ENCODE data around the gene WNT4. TPM values are rescaled to one million over a fixed set of nuclear protein-coding genes. Genes with fewer than 3 reads are reported as not detected.

WNT4 gene
- total and polyA plus RNA-seq, 2 of the 8 experiments (the other 6 are each of a cell fraction or from before 2014, with no cell fraction given): 1.3 to 6.6 TPM

GRCh38 chr1:22188436-22188835 is 45.5 kb upstream of the WNT4 start:
- H3K4me1 ChIP-seq (replicated peaks in 1 of 4; ENCODE audit: control insufficient read depth in 3 of 4, insufficient read depth in 4 of 4, low read length in 3 of 4): peaks cover 0 to 2% (median 0%) of the 10 kb centered on the region in 4 experiments; a peak in 1 of 7 replicates
- FAIRE-seq: no peak
- H2BK12ac ChIP-seq (ENCODE audit: low read depth, low read length): no peak overlapping the region
- no peak overlapping the region for H2AFZ ChIP-seq (ENCODE audit: low read length)
- H3K79me2 ChIP-seq (ENCODE audit: control insufficient read depth in 1 of 2, insufficient read depth in 2 of 2, low read length in 2 of 2): no peaks in the 10 kb centered on the region
- no peaks in the 10 kb centered on the region for H3K79me1 ChIP-seq (ENCODE audit: low read depth, low read length)
- no peak overlapping the region for H2BK20ac ChIP-seq (ENCODE audit: low read length)
- no peak overlapping the region for H3K4ac ChIP-seq (replicated peaks; ENCODE audit: insufficient read length, low read depth, low read length)
- no peak overlapping the region for H4K5ac ChIP-seq (ENCODE audit: insufficient read length, low read depth, low read length)
- no peaks in the 10 kb centered on the region for H4K20me1 ChIP-seq (replicated peaks in 1 of 2; ENCODE audit: control insufficient read depth in 1 of 2, insufficient read depth in 2 of 2, low read length in 2 of 2)
- H3K9ac ChIP-seq (replicated peaks in 1 of 4; ENCODE audit: extremely low read depth in 1 of 4, low read depth in 3 of 4, low read length in 3 of 4): no peak overlapping the region
- H2AK5ac ChIP-seq (ENCODE audit: low read depth, low read length): no peak overlapping the region
- H4K91ac ChIP-seq (replicated peaks; ENCODE audit: insufficient read length, low read length): no peak overlapping the region
- H3K36me3 ChIP-seq (ENCODE audit: control insufficient read depth in 2 of 4, insufficient read depth in 4 of 4, low read length in 3 of 4): no peaks in the 10 kb centered on the region
- no peaks in the 10 kb centered on the region for H3K27me3 ChIP-seq (replicated peaks in 1 of 4; ENCODE audit: control insufficient read depth in 3 of 4, extremely low read depth in 1 of 4, insufficient read depth in 3 of 4, low read length in 3 of 4)
- no peak for TF ChIP-seq BRCA1 (IDR thresholded peaks at IDR 0.05; ENCODE audit: low read depth, low read length)
- no peak for TF ChIP-seq YY1 (IDR thresholded peaks at IDR 0.05; ENCODE audit: low read depth, low read length)
- no peak for TF ChIP-seq SP1 (IDR thresholded peaks at IDR 0.05; ENCODE audit: low read depth, low read length)
- TF ChIP-seq PHF8 (conservative IDR thresholded peaks at IDR 0.05; ENCODE audit: low read depth, low read length): no peak
- TF ChIP-seq NANOG (IDR thresholded peaks at IDR 0.05; ENCODE audit: insufficient read depth, low read depth, low read length, poor library complexity, severe bottlenecking): no peak
- no peak for TF ChIP-seq CBX8 (IDR thresholded peaks at IDR 0.05; ENCODE audit: borderline replicate concordance, low read depth, low read length)
- TF ChIP-seq RNF2 (IDR thresholded peaks at IDR 0.05; ENCODE audit: borderline replicate concordance, low read depth, low read length, missing control alignments, poor library complexity, severe bottlenecking): no peak
- TF ChIP-seq TBP (IDR thresholded peaks at IDR 0.05; ENCODE audit: low read depth, low read length): no peak
- no peak for TF ChIP-seq NRF1 (IDR thresholded peaks at IDR 0.05; ENCODE audit: low read depth, low read length)
- no peak for TF ChIP-seq TEAD4 (IDR thresholded peaks at IDR 0.05; ENCODE audit: low read depth, low read length)
- H3K4me3 ChIP-seq (ENCODE audit: extremely low read depth in 1 of 4, insufficient read depth in 2 of 4, low read depth in 3 of 4, low read length in 4 of 4): no peak overlapping the region
- H2BK15ac ChIP-seq (ENCODE audit: low read length): no peak overlapping the region
- no peak overlapping the region for H3K18ac ChIP-seq (ENCODE audit: extremely low read depth, low read length)
- no peak overlapping the region for H3K4me2 ChIP-seq (ENCODE audit: insufficient read depth in 1 of 2, low read depth in 2 of 2, low read length in 2 of 2)
- H3K23ac ChIP-seq (ENCODE audit: insufficient read length): no peak overlapping the region
- no peaks in the 10 kb centered on the region for H3K23me2 ChIP-seq (ENCODE audit: low read depth, low read length)
- H4K8ac ChIP-seq (ENCODE audit: extremely low read depth, insufficient read depth, low read length): no peak overlapping the region
- 86% methylated on average over 3 of the region's 3 CpGs; no CpG with 5 or more reads in 1 of the 2 experiments for WGBS, 2 experiments (ENCODE audit: extremely low coverage in 1 of 2, insufficient coverage in 1 of 2, insufficient read length in 1 of 2, insufficient replicate concordance in 2 of 2, low coverage in 1 of 2, low lambda C conversion rate in 2 of 2, missing lambda C conversion rate in 1 of 2)
- no peak overlapping the region for H3K27ac ChIP-seq (ENCODE audit: low read depth, low read length)
- CTCF ChIA-PET (ENCODE audit: partially characterized antibody): interaction anchor here (1.1 to 1.7 kb wide), 2 partner anchors 9 to 83 kb away, joined by 4 read pairs; no protein-coding TSS in a partner anchor
- no peak overlapping the region for H2BK5ac ChIP-seq (ENCODE audit: low read depth, low read length)
- no peak overlapping the region for H3K14ac ChIP-seq (ENCODE audit: insufficient read length)
- POLR2A ChIA-PET (ENCODE audit: partially characterized antibody): no interaction called here
- no peak for DNase-seq (ENCODE audit: low read depth in 1 of 2, low spot score in 2 of 2)
- no peak overlapping the region for H3K56ac ChIP-seq (replicated peaks; ENCODE audit: insufficient read length, low read depth, low read length)
- H3K9me3 ChIP-seq (ENCODE audit: insufficient read depth in 2 of 2, low read depth in 1 of 2, low read length in 1 of 2): no peaks in the 10 kb centered on the region
- H2BK120ac ChIP-seq (replicated peaks; ENCODE audit: low read depth, low read length): no peak overlapping the region
